H1 (cell line): ENCODE data around the gene PIK3R6. TPM values are rescaled to one million over a fixed set of nuclear protein-coding genes. Genes with fewer than 3 reads are reported as not detected.

ENCODE experiments used
- CHD7 ChIP-seq: fragments of 300-600 bp; sonication (generic); IDR thresholded peaks from 2 replicates; pipeline ENCODE4 v1.7.1; 2012; ENCODE audit warnings: low read length, moderate library complexity, mild to moderate bottlenecking, inconsistent platforms; ENCODE audit not compliant: insufficient replicate concordance
- CREB1 ChIP-seq: IDR thresholded peaks from 2 replicates; pipeline ENCODE4 v1.6.1; 2012; ENCODE audit warnings: inconsistent platforms
- EZH2 ChIP-seq: fragments of 200-600 bp; sonication (generic); IDR thresholded peaks from 2 replicates; pipeline ENCODE4 v1.7.1; 2012; ENCODE audit warnings: low read depth, mild to moderate bottlenecking, moderate library complexity, low read length, inconsistent platforms; ENCODE audit not compliant: severe bottlenecking
- HDAC6 ChIP-seq: IDR thresholded peaks from one replicate; pipeline ENCODE4 v1.7.1; 2012; ENCODE audit warnings: low read depth, mild to moderate bottlenecking, inconsistent platforms, low read length, moderate library complexity
- MAFK ChIP-seq: IDR thresholded peaks from 2 replicates; pipeline ENCODE4 v1.6.1; 2012; ENCODE audit warnings: low read depth, mild to moderate bottlenecking, improper control_type of control experiment, low read length
- NANOG ChIP-seq: IDR thresholded peaks from 2 replicates; pipeline ENCODE4 v1.6.1; 2011; ENCODE audit warnings: low read length, low read depth, mild to moderate bottlenecking, inconsistent platforms; ENCODE audit not compliant: insufficient read depth, poor library complexity, severe bottlenecking
- NRF1 ChIP-seq: IDR thresholded peaks from 2 replicates; pipeline ENCODE4 v1.6.1; 2011; ENCODE audit warnings: mild to moderate bottlenecking, low read depth, low read length, improper control_type of control experiment
- RBBP5 ChIP-seq: IDR thresholded peaks from 2 replicates; pipeline ENCODE4 v1.7.1; 2012; ENCODE audit warnings: low read depth, mild to moderate bottlenecking, inconsistent platforms, low read length, moderate library complexity, borderline replicate concordance
- RFX5 ChIP-seq: IDR thresholded peaks from 2 replicates; pipeline ENCODE4 v1.6.1; 2011; ENCODE audit warnings: low read depth, low read length, improper control_type of control experiment, borderline replicate concordance
- TAF7 ChIP-seq: optimal IDR thresholded peaks from 2 replicates; pipeline ENCODE3; 2011; ENCODE audit warnings: low read depth, mild to moderate bottlenecking, inconsistent platforms, low read length, moderate library complexity, borderline replicate concordance
- TEAD4 ChIP-seq: IDR thresholded peaks from 2 replicates; pipeline ENCODE4 v1.6.1; 2012; ENCODE audit warnings: low read depth, low read length, inconsistent platforms, mixed read lengths
- ZNF274 ChIP-seq: IDR thresholded peaks from 2 replicates; pipeline ENCODE4 v1.7.0; 2012; ENCODE audit warnings: low read length, borderline replicate concordance; ENCODE audit errors: extremely low read depth
- polyA plus RNA-seq, 7 experiments: library from polyadenylated mRNA; depleted of rRNA in 3 of 7; stranded (reverse) in 5 of 7; unstranded in 2 of 7; fragments of >200 nt in 5 of 7; fragments of 200-250 nt in 2 of 7; gene quantifications; 1 replicate in 5 of 7; 2 replicates in 1 of 7; 4 replicates in 1 of 7; pipeline versions ENCODE4 v1.2.1 to v1.2.3, GENCODE V29; 2011 to 2013; ENCODE audit warnings: missing spikeins in 2 of 7, mixed read lengths in 2 of 7
- total RNA-seq: library from RNA; stranded (reverse); fragmentation: NEBNext Ultra II Directional; extraction: Animal tissue kit (Norgen Biotek cat#: 25700); gene quantifications from 2 replicates; pipeline ENCODE4 v1.2.1, GENCODE V29; 2021

The PIK3R6 gene
- total and polyA plus RNA-seq, 2 of the 8 experiments (the other 6 are each of a cell fraction or from before 2014, with no cell fraction given) = 0.24 to 1.2 TPM

- no peak for TF ChIP-seq CHD7
- TF ChIP-seq NRF1 = no peak
- TF ChIP-seq EZH2 = no peak
- TF ChIP-seq TEAD4 = no peak
- TF ChIP-seq RBBP5 = no peak
- no peak for TF ChIP-seq RFX5
- TF ChIP-seq NANOG = no peak
- no peak for TF ChIP-seq HDAC6
- TF ChIP-seq MAFK = no peak
- TF ChIP-seq TAF7 = no peak
- TF ChIP-seq CREB1 = no peak
- no peak for TF ChIP-seq ZNF274
Measured at GRCh38 chr17:8828517-8828875, 39.0 kb downstream of the PIK3R6 start (continued).
